AG04449 (cell line): ENCODE results near the gene CNTNAP2.
A peak's percentile ranks its signal among the peaks of the same experiment; 100 is the strongest.

ENCODE experiments used
- CTCF ChIA-PET: fragments of 350-600 bp; formaldehyde crosslinking; extraction: SDS; loops from one replicate; lab custom pipeline; 2021; ENCODE audit warnings: antibody characterized with exemption; lab: Yijun Ruan, JAX
- POLR2A ChIA-PET: fragments of 400-600, 350-600 bp; formaldehyde crosslinking; extraction: SDS; loops from one replicate; lab custom pipeline; 2020; ENCODE audit warnings: antibody characterized with exemption, inconsistent platforms; lab: Yijun Ruan, JAX
- DNase-seq: peaks from one replicate; pipeline ENCODE4 v3.0.0-alpha.2; 2010; ENCODE audit warnings: low read depth, low spot score
- H3K4me3 ChIP-seq: 2 replicates; pipeline ENCODE4 v1.5.1; 2011; ENCODE audit warnings: low read depth, mild to moderate bottlenecking, control low read depth, low read length
- TF ChIP-seq, protein P1 (sequence below): IDR thresholded peaks from one replicate; pipeline ENCODE4 v1.5.1; 2011; ENCODE audit warnings: mild to moderate bottlenecking, moderate library complexity, low read length, control low read depth, inconsistent platforms; ENCODE audit not compliant: insufficient read depth; ENCODE audit errors: missing control alignments

The CNTNAP2 gene

GRCh38 chr7:147432079-147432478 lies 1315.5 kb downstream of the CNTNAP2 start:
- POLR2A ChIA-PET: interaction anchor here (0.7 kb wide), 1 partner anchor 8 kb away, joined by 3 read pairs; no protein-coding TSS in a partner anchor

GRCh38 chr7:147432576-147432975 lies 1316.0 kb downstream of the CNTNAP2 start:
- TF ChIP-seq, protein P1, sequence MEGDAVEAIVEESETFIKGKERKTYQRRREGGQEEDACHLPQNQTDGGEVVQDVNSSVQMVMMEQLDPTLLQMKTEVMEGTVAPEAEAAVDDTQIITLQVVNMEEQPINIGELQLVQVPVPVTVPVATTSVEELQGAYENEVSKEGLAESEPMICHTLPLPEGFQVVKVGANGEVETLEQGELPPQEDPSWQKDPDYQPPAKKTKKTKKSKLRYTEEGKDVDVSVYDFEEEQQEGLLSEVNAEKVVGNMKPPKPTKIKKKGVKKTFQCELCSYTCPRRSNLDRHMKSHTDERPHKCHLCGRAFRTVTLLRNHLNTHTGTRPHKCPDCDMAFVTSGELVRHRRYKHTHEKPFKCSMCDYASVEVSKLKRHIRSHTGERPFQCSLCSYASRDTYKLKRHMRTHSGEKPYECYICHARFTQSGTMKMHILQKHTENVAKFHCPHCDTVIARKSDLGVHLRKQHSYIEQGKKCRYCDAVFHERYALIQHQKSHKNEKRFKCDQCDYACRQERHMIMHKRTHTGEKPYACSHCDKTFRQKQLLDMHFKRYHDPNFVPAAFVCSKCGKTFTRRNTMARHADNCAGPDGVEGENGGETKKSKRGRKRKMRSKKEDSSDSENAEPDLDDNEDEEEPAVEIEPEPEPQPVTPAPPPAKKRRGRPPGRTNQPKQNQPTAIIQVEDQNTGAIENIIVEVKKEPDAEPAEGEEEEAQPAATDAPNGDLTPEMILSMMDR: no peak
- ChIA-PET CTCF (interaction anchor here (0.8 to 3.8 kb wide), 24 partner anchors 9 to 830 kb away, joined by 3 to 19 read pairs (median 4); no protein-coding TSS in a partner anchor), POLR2A (interaction anchor here (0.7 kb wide), 1 partner anchor 9 kb away, joined by 3 read pairs; no protein-coding TSS in a partner anchor)
- no peak overlapping the region for H3K4me3 ChIP-seq
- no peak for DNase-seq

More at GRCh38 chr7:147432079-147432478, 1315.5 kb downstream of the CNTNAP2 start:
- TF ChIP-seq, protein P1: peak; percentile 72
- CTCF ChIA-PET: interaction anchor here (0.6 to 3.8 kb wide), 25 partner anchors 9 to 1583 kb away, joined by 3 to 19 read pairs (median 4); no protein-coding TSS in a partner anchor
- peak; percentile 28 for DNase-seq
- no peak overlapping the region for H3K4me3 ChIP-seq

- CTCF ChIA-PET: no interaction called here
- DNase-seq: no peak
- no peak overlapping the region for H3K4me3 ChIP-seq
- POLR2A ChIA-PET: no interaction called here
- TF ChIP-seq, protein P1: no peak
Observed at GRCh38 chr7:147436718-147437117, 1320.1 kb downstream of the CNTNAP2 start.

DNA sequence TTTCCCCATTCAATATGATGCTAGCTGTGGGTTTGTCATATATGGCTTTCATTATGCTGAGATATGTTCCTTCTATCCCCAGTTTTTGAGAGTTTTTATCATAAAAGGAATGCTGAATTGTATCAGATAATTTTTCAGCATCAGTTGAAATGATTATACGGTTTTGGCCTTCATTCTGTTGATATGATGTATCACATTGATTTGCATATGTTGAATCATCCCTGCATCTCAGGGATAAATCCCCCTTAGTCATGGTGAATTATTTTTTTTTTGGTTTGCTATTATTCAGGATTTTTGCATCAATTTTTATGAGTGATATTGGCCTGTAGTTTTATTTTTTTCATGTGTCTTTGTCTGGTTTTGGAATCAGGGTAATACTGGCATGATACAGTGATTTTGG lies 1321.6 kb downstream of the CNTNAP2 start:
- POLR2A ChIA-PET: no interaction called here
- DNase-seq: no peak
- CTCF ChIA-PET: no interaction called here

GRCh38 chr7:147443942-147444341 lies 1327.3 kb downstream of the CNTNAP2 start:
- no peak for DNase-seq
- POLR2A ChIA-PET: no interaction called here
- TF ChIP-seq, protein P1: no peak
- CTCF ChIA-PET: interaction anchor here (1.1 kb wide), 1 partner anchor 12 kb away, joined by 3 read pairs; no protein-coding TSS in a partner anchor
- H3K4me3 ChIP-seq: no peak overlapping the region

More for the DNA sequence above, 1321.6 kb downstream of the CNTNAP2 start:
- TF ChIP-seq, protein P1: no peak
- H3K4me3 ChIP-seq: no peak overlapping the region

- TF ChIP-seq, protein P1: no peak
- no peak overlapping the region for H3K4me3 ChIP-seq
- ChIA-PET CTCF (no interaction called here), POLR2A (no interaction called here)
- DNase-seq: no peak
Observed at GRCh38 chr7:147452816-147453215, 1336.2 kb downstream of the CNTNAP2 start.
